ENCODE results near the gene SLC44A5. TPM values are rescaled to one million over a fixed set of nuclear protein-coding genes. Genes with fewer than 3 reads are reported as not detected.

SLC44A5 gene
- total RNA-seq, 1 experiment from 2014 or later, result 2.4 TPM

- no peak overlapping the region for H4K91ac ChIP-seq (ENCODE audit: insufficient read length, low read depth, low read length)
- no peak for TF ChIP-seq CTCF (conservative IDR thresholded peaks at IDR 0.05)
- H3T11ph ChIP-seq (ENCODE audit: low read length), result no peak overlapping the region
- WGBS (ENCODE audit: extremely low coverage, insufficient read length, low lambda C conversion rate), result no CpG with 5 or more reads among the region's 3 CpGs
- H2AFZ ChIP-seq (ENCODE audit: low read length), result no peak overlapping the region
- H2AK5ac ChIP-seq (ENCODE audit: insufficient read length, low read length), result no peak overlapping the region
- H3K18ac ChIP-seq (ENCODE audit: insufficient read length, low read depth, low read length), result no peak overlapping the region
- no peak overlapping the region for H3K4ac ChIP-seq (ENCODE audit: low read depth, low read length)
- no peak overlapping the region for H4K8ac ChIP-seq (replicated peaks; ENCODE audit: insufficient read length, low read depth, low read length)
- H2BK15ac ChIP-seq (ENCODE audit: low read depth, low read length), result no peak overlapping the region
- Mint-ChIP-seq H3K4me1 (peaks cover 5 to 8% of the 10 kb centered on the region in 2 experiments), H3K9me3 (no peaks in the 10 kb centered on the region), H3K4me3 (no peak overlapping the region), H3K36me3 (ENCODE audit: insufficient read depth in 1 of 3, low read depth in 3 of 3) (no peaks in the 10 kb centered on the region), H3K27me3 (ENCODE audit: low read depth) (no peaks in the 10 kb centered on the region), H3K27ac (no peak overlapping the region; a peak in 1 of 7 replicates)
- no peak overlapping the region for H3K23ac ChIP-seq (ENCODE audit: insufficient read length, low read depth, low read length)
- H3K23me2 ChIP-seq (ENCODE audit: insufficient read length, low read depth, low read length, poor library complexity, severe bottlenecking), result no peaks in the 10 kb centered on the region
- H2BK5ac ChIP-seq (ENCODE audit: insufficient read length, low read length), result no peak overlapping the region
- H3K9me3 ChIP-seq (ENCODE audit: control insufficient read depth, low read depth, low read length), result no peaks in the 10 kb centered on the region
- H3K4me1 ChIP-seq (ENCODE audit: insufficient read depth, low read length), result no peaks in the 10 kb centered on the region
- H3K4me2 ChIP-seq (ENCODE audit: insufficient read depth, insufficient read length, low read length), result no peak overlapping the region
- no peak overlapping the region for H4K5ac ChIP-seq (ENCODE audit: insufficient read length, low read depth, low read length)
- no peak for DNase-seq
- no peak overlapping the region for H2BK120ac ChIP-seq (ENCODE audit: low read depth, low read length, poor library complexity, severe bottlenecking)
- no peak overlapping the region for H3K56ac ChIP-seq (ENCODE audit: insufficient read length, low read depth, low read length)
- H3K9ac ChIP-seq (ENCODE audit: extremely low read depth, insufficient read length, low read length), result no peak overlapping the region
- H3K79me1 ChIP-seq (ENCODE audit: insufficient read depth, low read depth, low read length, poor library complexity, severe bottlenecking), result no peaks in the 10 kb centered on the region
- no peak overlapping the region for H3K14ac ChIP-seq (ENCODE audit: insufficient read depth, low read length)
- no peaks in the 10 kb centered on the region for H4K20me1 ChIP-seq (ENCODE audit: control insufficient read depth, insufficient read depth, insufficient read length)
- H2BK12ac ChIP-seq (ENCODE audit: insufficient read length, low read depth, low read length), result no peak overlapping the region
- H3K79me2 ChIP-seq (ENCODE audit: insufficient read depth, low read length), result no peaks in the 10 kb centered on the region
- no peaks in the 10 kb centered on the region for H3K27me3 ChIP-seq (ENCODE audit: insufficient read depth, low read length)
- no peak overlapping the region for H2BK20ac ChIP-seq (ENCODE audit: low read depth, low read length, poor library complexity, severe bottlenecking)
- H3K27ac ChIP-seq (ENCODE audit: insufficient read length, low read depth, low read length), result no peak overlapping the region
Observed at GRCh38 chr1:75425001-75425650, 185.8 kb downstream of the SLC44A5 start.
